Adrenal gland (tissue), 12 donors: ENCODE data around the gene NAT8L. TPM values are rescaled to one million over a fixed set of nuclear protein-coding genes. Genes with fewer than 3 reads are reported as not detected.

ENCODE experiments used
- DNase-seq, 7 donors: peaks; one replicate each; pipeline ENCODE4 v3.0.0-alpha.2; 2019 to 2020
- H3K27ac ChIP-seq, 5 donors: fragments of 200-600 bp; sonication (generic) in 4 of 5; 1 replicate in 3 of 5; 2 replicates in 2 of 5; pipeline versions ENCODE4 v1.5.1 to v1.8.0; 2016 to 2020; ENCODE audit warnings: mild to moderate bottlenecking in 1 of 5
- H3K27me3 ChIP-seq: fragments of 200-600 bp; 2 replicates; pipeline ENCODE4 v1.8.0; 2021
- H3K36me3 ChIP-seq, 2 donors: fragments of 200-600 bp; replicated peaks in 1 of 2; 1 replicate in 1 of 2; 2 replicates in 1 of 2; pipeline versions ENCODE4 v1.5.1 to v1.8.0; 2018 to 2022
- H3K4me1 ChIP-seq, 2 donors: fragments of 200-600 bp; replicated peaks in 1 of 2; 1 replicate in 1 of 2; 2 replicates in 1 of 2; pipeline versions ENCODE4 v1.5.1 to v1.8.0; 2018 to 2021
- H3K4me3 ChIP-seq, 4 donors: fragments of 200-600 bp; sonication (generic) in 3 of 4; one replicate each; pipeline ENCODE4 v1.5.1; 2016 to 2018
- H3K9me3 ChIP-seq, 3 donors: fragments of 200-600 bp; sonication (generic) in 1 of 3; replicated peaks in 1 of 3; 1 replicate in 2 of 3; 2 replicates in 1 of 3; pipeline versions ENCODE4 v1.5.1 to v1.8.0; 2016 to 2021
- CTCF ChIP-seq, 6 experiments: fragments of 450-650 bp in 4 of 6; fragments of 200-600 bp in 2 of 6; sonication (generic) in 1 of 6; IDR thresholded peaks; 1 replicate in 5 of 6; 2 replicates in 1 of 6; pipeline versions ENCODE4 v1.5.1 to v1.8.0; 2016 to 2021; ENCODE audit warnings: antibody characterized with exemption in 6 of 6, mild to moderate bottlenecking in 2 of 6, moderate library complexity in 1 of 6
- POLR2A ChIP-seq, 2 donors: fragments of 450-650 bp; IDR thresholded peaks; one replicate each; pipeline ENCODE4 v1.6.1; 2017; ENCODE audit warnings: antibody characterized with exemption in 2 of 2, mild to moderate bottlenecking in 2 of 2, moderate library complexity in 1 of 2
- WGBS, 4 donors: extraction: QIAGEN DNeasy Blood & Tissue Kit in 2 of 4; methylation state at CpG; one replicate each; pipeline versions ENCODE4 v1.1.5 to v1.1.7; 2013 to 2017; 5-methylcytosine and 5-hydroxymethylcytosine counted together
- intact Hi-C, 2 donors: fragments of 100-400 bp; cut with DNase I; formaldehyde crosslinking; loops; one replicate each; pipeline versions ENCODE4 v1.14.1 to v1.15.0; 2022 to 2023
- polyA plus RNA-seq, 3 donors: library from polyadenylated mRNA; stranded (reverse); fragments of 200-250 nt in 2 of 3; fragments of 350-450 nt in 1 of 3; fragmentation: Illumina TruSeq in 1 of 3; extraction: RNeasy Lipid Tissue Mini Kit (QIAGEN cat#74804) in 1 of 3; gene quantifications; one replicate each; pipeline ENCODE4 v1.2.3, GENCODE V29; 2013 to 2014
- total RNA-seq, 9 donors: library from RNA; depleted of rRNA in 4 of 9; stranded (reverse); fragments of >200 nt in 4 of 9; fragments of 120-200 nt in 1 of 9; fragmentation: NEBNext Ultra II Directional in 1 of 9; extraction: Animal tissue kit (Norgen Biotek cat#: 25700) in 1 of 9; gene quantifications; one replicate each; pipeline versions ENCODE4 v1.1.0 to v1.2.4, GENCODE V29; 2013 to 2023
- donor health status: healthy with polysubstance abuse.
- donor health status: Bipolar disorder and iron deficiency.
- donor health status: DM: yes; HTN: yes; CAD: no.
- donor health status: DM: no; HTN: no; CAD: no.
- donor health status: DM: no; HTN: no; CAD: no.
- donor health status: DM: yes; HTN: yes; CAD: no.

Gene NAT8L
- total and polyA plus RNA-seq, 12 donors, result 0.18 to 1.6 (median 0.49) TPM

- 2 to 71% (median 21%) methylated on average over 1 to 74 of the region's 80 CpGs for WGBS, 4 donors
- DNase-seq, result peak in 4 of 7 donors; percentile 32 to 53 (median 46)
Measured at GRCh38 chr4:2042204-2042946, 16.8 kb upstream of the NAT8L start.

GRCh38 chr4:2042947-2043395 is 16.2 kb upstream of the NAT8L start:
- WGBS, 4 donors, result 90 to 96% (median 93%) methylated on average over 5 to 8 of the region's 8 CpGs
- Histone ChIP-seq H3K27me3 (peaks cover 15% of the 10 kb centered on the region), H3K4me3 (no peak overlapping the region), H3K4me1 (peaks cover 6 to 20% of the 10 kb centered on the region in 2 donors), H3K27ac (no peak overlapping the region), H3K36me3 (no peaks in the 10 kb centered on the region), H3K9me3 (no peaks in the 10 kb centered on the region)
- DNase-seq, result peak in 1 of 7 donors; percentile 44
- intact Hi-C loops, result no loop called here
- TF ChIP-seq CTCF (IDR thresholded peaks at IDR 0.05), result no peak
- TF ChIP-seq POLR2A (IDR thresholded peaks at IDR 0.05), result no peak

More at GRCh38 chr4:2042204-2042946, 16.8 kb upstream of the NAT8L start:
- TF ChIP-seq POLR2A (IDR thresholded peaks at IDR 0.05) (no peak), CTCF (IDR thresholded peaks at IDR 0.05) (peak in 1 of 6 experiments; percentile 10)
- Histone ChIP-seq H3K36me3 (no peaks in the 10 kb centered on the region), H3K27ac (peak overlapping the region in 2 of 5 donors; percentile 16 to 22), H3K4me1 (peaks cover 6 to 20% of the 10 kb centered on the region in 2 donors), H3K27me3 (peaks cover 11% of the 10 kb centered on the region), H3K9me3 (no peaks in the 10 kb centered on the region), H3K4me3 (peak overlapping the region in 2 of 4 donors; percentile 52 to 98)
- intact Hi-C loops, result no loop called here

GRCh38 chr4:2043396-2044118 is 15.6 kb upstream of the NAT8L start:
- H3K4me3 ChIP-seq, result no peak overlapping the region
- WGBS, 4 donors, result 90 to 99% (median 94%) methylated on average over 5 to 18 of the region's 18 CpGs
- no peaks in the 10 kb centered on the region for H3K9me3 ChIP-seq
- H3K27me3 ChIP-seq, result peaks cover 15% of the 10 kb centered on the region
- intact Hi-C loops, result no loop called here
- DNase-seq, result peak in 2 of 7 donors; percentile 17 to 39
- TF ChIP-seq POLR2A (IDR thresholded peaks at IDR 0.05) (no peak), CTCF (IDR thresholded peaks at IDR 0.05) (no peak)
- peaks cover 6 to 20% of the 10 kb centered on the region in 2 donors for H3K4me1 ChIP-seq
- no peak overlapping the region for H3K27ac ChIP-seq
- no peaks in the 10 kb centered on the region for H3K36me3 ChIP-seq

GRCh38 chr4:2044119-2044485 is 15.0 kb upstream of the NAT8L start:
- Histone ChIP-seq H3K4me1 (peaks cover 6 to 20% of the 10 kb centered on the region in 2 donors), H3K36me3 (no peaks in the 10 kb centered on the region), H3K27ac (no peak overlapping the region), H3K27me3 (peaks cover 15% of the 10 kb centered on the region), H3K4me3 (no peak overlapping the region), H3K9me3 (no peaks in the 10 kb centered on the region)
- peak in 1 of 7 donors; percentile 35 for DNase-seq
- intact Hi-C loops, result no loop called here
- WGBS, 4 donors, result 87 to 92% (median 91%) methylated on average over 5 to 6 of the region's 6 CpGs
- no peak for TF ChIP-seq POLR2A (IDR thresholded peaks at IDR 0.05)
- no peak for TF ChIP-seq CTCF (IDR thresholded peaks at IDR 0.05)
